Ovary (tissue), 9 donors: ENCODE results near the gene PXN. TPM values are rescaled to one million over a fixed set of nuclear protein-coding genes. Genes with fewer than 3 reads are reported as not detected.
"Not testable (repeated sequence)": the region's sequence is repeated elsewhere in the genome, so short reads cannot be mapped to it uniquely, and the experiment has no call there.

Experiments
- DNase-seq, 5 donors: peaks; one replicate each; pipeline ENCODE4 v3.0.0-alpha.2; 2019 to 2020
- H3K27ac ChIP-seq, 2 donors: fragments of 200-600 bp; one replicate each; pipeline versions ENCODE4 v1.5.1 to v1.8.0; 2019 to 2022
- H3K27me3 ChIP-seq: fragments of 200-600 bp; one replicate; pipeline ENCODE4 v1.8.0; 2022
- H3K36me3 ChIP-seq: fragments of 200-600 bp; sonication (generic); one replicate; pipeline ENCODE4 v1.5.1; 2019
- H3K4me1 ChIP-seq: one replicate; pipeline ENCODE4 v1.8.1; 2013; ENCODE audit warnings: mild to moderate bottlenecking, moderate library complexity; ENCODE audit not compliant: insufficient read depth
- H3K4me3 ChIP-seq: fragments of 200-600 bp; sonication (generic); one replicate; pipeline ENCODE4 v1.5.1; 2017
- H3K9me3 ChIP-seq, 2 donors: fragments of 200-600 bp in 1 of 2; sonication (generic) in 1 of 2; one replicate each; pipeline versions ENCODE4 v1.5.1 to v1.8.1; 2013 to 2019; ENCODE audit warnings: mild to moderate bottlenecking in 1 of 2, moderate library complexity in 1 of 2
- EP300 ChIP-seq: sonication (generic); formaldehyde crosslinking; IDR thresholded peaks from one replicate; pipeline ENCODE4 v1.6.1; 2017; ENCODE audit warnings: antibody characterized with exemption
- POLR2A ChIP-seq: fragments of 450-650 bp; IDR thresholded peaks from one replicate; pipeline ENCODE4 v1.6.1; 2017; ENCODE audit warnings: antibody characterized with exemption, mild to moderate bottlenecking, moderate library complexity
- WGBS, 3 donors: extraction: QIAGEN DNeasy Blood & Tissue Kit in 1 of 3; methylation state at CpG; one replicate each; pipeline versions ENCODE4 v1.1.5 to v1.1.7; 2013 to 2017; 5-methylcytosine and 5-hydroxymethylcytosine counted together
- intact Hi-C, 4 donors: fragments of 100-400 bp; cut with DNase I; formaldehyde crosslinking; loops; one replicate each; pipeline versions ENCODE4 v1.11.0 to v1.15.1; 2022 to 2023
- polyA plus RNA-seq, 2 donors: library from polyadenylated mRNA; stranded (reverse); fragments of 200-250 nt in 1 of 2; fragments of 350-450 nt in 1 of 2; fragmentation: Illumina TruSeq in 1 of 2; extraction: RNeasy Lipid Tissue Mini Kit (QIAGEN cat#74804) in 1 of 2; gene quantifications; one replicate each; pipeline ENCODE4 v1.2.3, GENCODE V29; 2013 to 2014
- total RNA-seq, 7 donors: library from RNA; depleted of rRNA in 2 of 7; stranded (reverse); fragments of >200 nt in 2 of 7; fragmentation: NEBNext Ultra II Directional in 3 of 7; extraction: Animal tissue kit (Norgen Biotek cat#: 25700) in 3 of 7; gene quantifications; one replicate each; pipeline versions ENCODE4 v1.1.0 to v1.2.4, GENCODE V29; 2016 to 2023
- TF ChIP-seq, protein P1 (sequence below), 3 donors: fragments of 450-650 bp in 2 of 3; fragments of 200-600 bp in 1 of 3; IDR thresholded peaks; one replicate each; pipeline versions ENCODE4 v1.5.1 to v1.8.0; 2016 to 2022; ENCODE audit warnings: antibody characterized with exemption in 3 of 3, mild to moderate bottlenecking in 1 of 3
- donor health status: DM: no; HTN: no; CAD: no; lungs with moderate emphysema.
- donor health status: DM: no; HTN: no; CAD: no.
- donor health status: Bipolar disorder and iron deficiency.
- donor health status: DM: yes; HTN: yes; CAD: no.
- donor health status: DM: no; HTN: no; CAD: no.
- donor health status: DM: yes; HTN: yes; CAD: no.

Gene PXN
- total and polyA plus RNA-seq, 9 donors = 25.0 to 78.0 (median 44.7) TPM

GRCh38 chr12:120249266-120249874 is 16.2 kb downstream of the PXN start:
- Histone ChIP-seq H3K36me3 (no peaks in the 10 kb centered on the region), H3K4me3 (no peak overlapping the region), H3K9me3 (no peaks in the 10 kb centered on the region), H3K4me1 (peaks cover 12% of the 10 kb centered on the region), H3K27ac (no peak overlapping the region), H3K27me3 (no peaks in the 10 kb centered on the region)
- TF ChIP-seq, protein P1, sequence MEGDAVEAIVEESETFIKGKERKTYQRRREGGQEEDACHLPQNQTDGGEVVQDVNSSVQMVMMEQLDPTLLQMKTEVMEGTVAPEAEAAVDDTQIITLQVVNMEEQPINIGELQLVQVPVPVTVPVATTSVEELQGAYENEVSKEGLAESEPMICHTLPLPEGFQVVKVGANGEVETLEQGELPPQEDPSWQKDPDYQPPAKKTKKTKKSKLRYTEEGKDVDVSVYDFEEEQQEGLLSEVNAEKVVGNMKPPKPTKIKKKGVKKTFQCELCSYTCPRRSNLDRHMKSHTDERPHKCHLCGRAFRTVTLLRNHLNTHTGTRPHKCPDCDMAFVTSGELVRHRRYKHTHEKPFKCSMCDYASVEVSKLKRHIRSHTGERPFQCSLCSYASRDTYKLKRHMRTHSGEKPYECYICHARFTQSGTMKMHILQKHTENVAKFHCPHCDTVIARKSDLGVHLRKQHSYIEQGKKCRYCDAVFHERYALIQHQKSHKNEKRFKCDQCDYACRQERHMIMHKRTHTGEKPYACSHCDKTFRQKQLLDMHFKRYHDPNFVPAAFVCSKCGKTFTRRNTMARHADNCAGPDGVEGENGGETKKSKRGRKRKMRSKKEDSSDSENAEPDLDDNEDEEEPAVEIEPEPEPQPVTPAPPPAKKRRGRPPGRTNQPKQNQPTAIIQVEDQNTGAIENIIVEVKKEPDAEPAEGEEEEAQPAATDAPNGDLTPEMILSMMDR (IDR thresholded peaks at IDR 0.05) = no peak
- TF ChIP-seq POLR2A (no peak), EP300 (no peak)
- intact Hi-C loops = no loop called here
- 80 to 88% (median 86%) methylated on average over 4 of the region's 4 CpGs for WGBS, 3 donors
- DNase-seq = no peak

- Histone ChIP-seq H3K9me3 (no peaks in the 10 kb centered on the region), H3K36me3 (no peaks in the 10 kb centered on the region), H3K27ac (no peak overlapping the region), H3K27me3 (no peaks in the 10 kb centered on the region), H3K4me1 (peaks cover 12% of the 10 kb centered on the region), H3K4me3 (no peak overlapping the region)
- no peak for DNase-seq
- TF ChIP-seq, protein P1 (IDR thresholded peaks at IDR 0.05) = no peak
- no peak for TF ChIP-seq POLR2A
- intact Hi-C loops = no loop called here
- WGBS, 3 donors = 28 to 46% (median 35%) methylated on average over 6 of the region's 6 CpGs
Observed at GRCh38 chr12:120247621-120248030, 17.9 kb downstream of the PXN start.

DNA sequence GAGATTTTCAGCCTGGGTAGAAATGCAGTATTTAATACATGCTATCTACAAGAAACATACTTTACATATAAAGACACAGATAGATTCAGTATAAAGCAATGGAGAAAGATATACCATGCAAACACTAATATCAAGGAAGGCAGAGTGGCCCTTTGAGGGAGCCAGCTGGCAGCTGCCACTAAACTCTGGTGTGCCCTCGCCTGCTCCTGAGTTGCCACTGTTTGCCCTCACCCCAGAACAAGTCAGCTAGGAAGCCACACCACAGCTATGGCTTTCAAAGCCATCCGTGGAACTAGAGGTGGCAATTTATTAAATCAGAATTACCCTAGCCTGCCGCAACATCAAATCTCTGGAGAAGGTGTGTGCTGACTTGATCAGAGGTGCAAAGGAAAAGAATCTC is 18.3 kb downstream of the PXN start:
- 82 to 88% (median 83%) methylated on average over 3 of the region's 3 CpGs for WGBS, 3 donors
- Histone ChIP-seq H3K36me3 (no peaks in the 10 kb centered on the region), H3K27ac (no peak overlapping the region), H3K27me3 (no peaks in the 10 kb centered on the region), H3K9me3 (no peaks in the 10 kb centered on the region), H3K4me3 (no peak overlapping the region), H3K4me1 (peaks cover 12% of the 10 kb centered on the region)
- intact Hi-C loops = no loop called here
- no peak for DNase-seq
- TF ChIP-seq EP300 (no peak), POLR2A (no peak)
- TF ChIP-seq, protein P1 (IDR thresholded peaks at IDR 0.05) = no peak

- not testable (repeated sequence) for H3K4me3 ChIP-seq, DNase-seq, H3K9me3 ChIP-seq, H3K36me3 ChIP-seq, H3K27me3 ChIP-seq, H3K27ac ChIP-seq
- H3K4me1 ChIP-seq = peaks cover 12% of the 10 kb centered on the region
- WGBS, 3 donors = 83 to 89% (median 85%) methylated on average over 5 of the region's 5 CpGs
- intact Hi-C loops = loop anchor here in 1 of 4 donors (1.0 kb wide), 1 partner anchor 66 kb away; no protein-coding TSS in a partner anchor
Observed at GRCh38 chr12:120246705-120247104, 18.8 kb downstream of the PXN start.

GRCh38 chr12:120242971-120243699 is 22.4 kb downstream of the PXN start:
- Histone ChIP-seq H3K36me3 (no peaks in the 10 kb centered on the region), H3K9me3 (no peaks in the 10 kb centered on the region), H3K4me1 (peaks cover 5% of the 10 kb centered on the region), H3K27ac (no peak overlapping the region), H3K4me3 (no peak overlapping the region), H3K27me3 (no peaks in the 10 kb centered on the region)
- no peak for DNase-seq
- 72 to 85% (median 81%) methylated on average over 8 of the region's 8 CpGs for WGBS, 3 donors
- TF ChIP-seq POLR2A (no peak), EP300 (no peak)
- TF ChIP-seq, protein P1 (IDR thresholded peaks at IDR 0.05) = no peak
- intact Hi-C loops = no loop called here
